ENCODE results near the gene RAB1B.

Gene RAB1B

DNA sequence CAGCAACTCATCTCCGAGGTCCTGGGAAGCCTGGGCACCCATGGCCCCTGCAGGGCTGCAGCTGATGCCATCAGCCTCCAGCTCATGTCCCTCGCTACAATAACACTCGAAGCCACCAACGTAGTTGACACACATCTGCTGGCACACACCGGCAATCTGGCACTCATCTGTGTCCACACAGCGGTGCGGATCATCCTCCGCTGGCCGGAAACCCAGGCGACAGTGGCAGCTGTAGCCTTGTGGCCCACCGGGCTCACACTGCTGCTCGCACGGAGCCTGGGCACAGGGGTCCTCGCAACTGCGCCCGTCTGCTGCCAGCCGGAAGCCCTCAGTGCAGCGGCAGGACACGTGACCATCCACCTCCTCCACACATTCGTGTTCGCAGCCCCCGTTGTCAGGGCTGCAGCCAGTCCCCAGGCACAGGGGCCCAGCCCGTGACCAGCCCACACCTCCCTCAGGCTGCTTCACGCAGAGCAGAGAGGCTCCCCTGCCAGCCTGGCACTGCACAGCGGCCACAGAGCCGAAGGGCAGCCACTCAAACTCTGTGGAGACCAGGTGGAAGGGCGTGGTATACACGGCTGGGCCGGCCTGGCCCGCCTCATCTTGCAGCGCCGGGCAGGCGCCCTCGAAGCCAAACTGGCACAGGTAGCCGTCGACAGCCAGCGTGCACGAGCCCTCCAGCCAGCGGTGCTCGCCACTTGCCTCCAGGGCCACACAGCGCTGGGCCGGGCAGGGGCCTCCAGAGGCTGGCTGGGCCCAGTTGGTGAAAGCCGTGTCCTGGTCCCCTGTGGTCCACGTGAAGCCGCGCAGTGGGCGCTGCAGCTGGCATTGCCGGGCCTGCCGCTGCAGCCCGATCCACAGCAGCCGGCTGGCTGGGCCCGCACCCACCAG lies 47.7 kb downstream of the RAB1B start:
- TF ChIP-seq, protein P1, sequence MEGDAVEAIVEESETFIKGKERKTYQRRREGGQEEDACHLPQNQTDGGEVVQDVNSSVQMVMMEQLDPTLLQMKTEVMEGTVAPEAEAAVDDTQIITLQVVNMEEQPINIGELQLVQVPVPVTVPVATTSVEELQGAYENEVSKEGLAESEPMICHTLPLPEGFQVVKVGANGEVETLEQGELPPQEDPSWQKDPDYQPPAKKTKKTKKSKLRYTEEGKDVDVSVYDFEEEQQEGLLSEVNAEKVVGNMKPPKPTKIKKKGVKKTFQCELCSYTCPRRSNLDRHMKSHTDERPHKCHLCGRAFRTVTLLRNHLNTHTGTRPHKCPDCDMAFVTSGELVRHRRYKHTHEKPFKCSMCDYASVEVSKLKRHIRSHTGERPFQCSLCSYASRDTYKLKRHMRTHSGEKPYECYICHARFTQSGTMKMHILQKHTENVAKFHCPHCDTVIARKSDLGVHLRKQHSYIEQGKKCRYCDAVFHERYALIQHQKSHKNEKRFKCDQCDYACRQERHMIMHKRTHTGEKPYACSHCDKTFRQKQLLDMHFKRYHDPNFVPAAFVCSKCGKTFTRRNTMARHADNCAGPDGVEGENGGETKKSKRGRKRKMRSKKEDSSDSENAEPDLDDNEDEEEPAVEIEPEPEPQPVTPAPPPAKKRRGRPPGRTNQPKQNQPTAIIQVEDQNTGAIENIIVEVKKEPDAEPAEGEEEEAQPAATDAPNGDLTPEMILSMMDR (IDR thresholded peaks at IDR 0.05; ENCODE audit: low read length), result no peak
- TF ChIP-seq EZH2 (IDR thresholded peaks at IDR 0.05; ENCODE audit: borderline replicate concordance, low read length), result no peak
- Histone ChIP-seq H3K27ac (ENCODE audit: low read depth, low read length, poor library complexity, severe bottlenecking) (no peak overlapping the region), H2AFZ (ENCODE audit: low read length) (no peak overlapping the region), H3K79me2 (ENCODE audit: insufficient read depth, low read length) (no peaks in the 10 kb centered on the region), H3K36me3 (ENCODE audit: insufficient read depth, low read length) (no peaks in the 10 kb centered on the region), H3F3A (ENCODE audit: insufficient read depth, low read length) (no peaks in the 10 kb centered on the region), H3K9me2 (ENCODE audit: low read depth, low read length) (no peaks in the 10 kb centered on the region), H3K4me2 (ENCODE audit: low read length) (peak overlapping the region; percentile 65; the same call in 1 of the 2 replicates), H4K20me1 (ENCODE audit: insufficient read depth, low read length) (no peaks in the 10 kb centered on the region), H3K4me3 (ENCODE audit: low read depth, low read length, poor library complexity, severe bottlenecking) (no peak overlapping the region), H3K27me3 (ENCODE audit: insufficient read depth, low read length) (no peaks in the 10 kb centered on the region), H3K4me1 (ENCODE audit: insufficient read depth, low read length, severe bottlenecking) (peaks cover 40% of the 10 kb centered on the region), H3K9me3 (ENCODE audit: low read length) (no peaks in the 10 kb centered on the region), H3K9ac (ENCODE audit: low read length) (no peak overlapping the region)

DNA sequence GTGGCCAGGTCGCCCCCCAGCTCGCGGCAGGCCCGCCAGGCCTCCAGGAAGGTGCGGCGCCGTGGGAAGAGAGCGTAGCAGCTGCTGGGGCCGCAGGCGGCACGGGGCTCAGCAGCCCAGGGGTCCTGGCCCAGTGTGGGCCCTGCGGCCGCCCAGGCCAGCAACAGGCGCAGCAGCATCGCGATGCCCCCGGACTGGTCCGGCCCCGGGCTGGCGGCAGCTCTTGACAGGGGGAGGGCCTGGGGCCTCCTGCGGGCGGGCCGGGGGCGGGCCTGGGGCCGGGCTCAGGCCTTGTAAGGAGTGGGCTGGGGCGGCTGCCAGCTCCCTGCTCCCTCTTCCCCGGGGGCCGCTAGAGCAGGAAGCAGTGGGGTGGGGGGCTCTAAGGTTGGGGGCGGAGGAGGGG lies 48.4 kb downstream of the RAB1B start, which contains the start of gene CD248:
TSS of gene CD248 (minus strand) at position 196 of the 403 bp plus-strand sequence. CDS start at position 179, 17 bp downstream.
- Histone ChIP-seq H3K9ac (ENCODE audit: low read length) (peak within 1 kb of the TSS; percentile 62), H3K4me1 (ENCODE audit: insufficient read depth, low read length, severe bottlenecking) (peaks cover 40% of the 10 kb centered on the region), H2AFZ (ENCODE audit: low read length) (no peak within 1 kb of the TSS), H3K27ac (ENCODE audit: low read depth, low read length, poor library complexity, severe bottlenecking) (peak within 1 kb of the TSS; percentile 91), H3K9me3 (ENCODE audit: low read length) (no peaks in the 10 kb centered on the region), H3K27me3 (ENCODE audit: insufficient read depth, low read length) (no peaks in the 10 kb centered on the region), H3F3A (ENCODE audit: insufficient read depth, low read length) (no peaks in the 10 kb centered on the region), H3K79me2 (ENCODE audit: insufficient read depth, low read length) (no peaks in the 10 kb centered on the region), H3K36me3 (ENCODE audit: insufficient read depth, low read length) (no peaks in the 10 kb centered on the region), H3K4me3 (ENCODE audit: low read depth, low read length, poor library complexity, severe bottlenecking) (peak within 1 kb of the TSS; percentile 19), H4K20me1 (ENCODE audit: insufficient read depth, low read length) (no peaks in the 10 kb centered on the region), H3K4me2 (ENCODE audit: low read length) (peak within 1 kb of the TSS; percentile 65), H3K9me2 (ENCODE audit: low read depth, low read length) (no peaks in the 10 kb centered on the region)
- TF ChIP-seq EZH2 (IDR thresholded peaks at IDR 0.05; ENCODE audit: borderline replicate concordance, low read length), result no peak
- TF ChIP-seq, protein P1 (IDR thresholded peaks at IDR 0.05; ENCODE audit: low read length), result no peak

DNA sequence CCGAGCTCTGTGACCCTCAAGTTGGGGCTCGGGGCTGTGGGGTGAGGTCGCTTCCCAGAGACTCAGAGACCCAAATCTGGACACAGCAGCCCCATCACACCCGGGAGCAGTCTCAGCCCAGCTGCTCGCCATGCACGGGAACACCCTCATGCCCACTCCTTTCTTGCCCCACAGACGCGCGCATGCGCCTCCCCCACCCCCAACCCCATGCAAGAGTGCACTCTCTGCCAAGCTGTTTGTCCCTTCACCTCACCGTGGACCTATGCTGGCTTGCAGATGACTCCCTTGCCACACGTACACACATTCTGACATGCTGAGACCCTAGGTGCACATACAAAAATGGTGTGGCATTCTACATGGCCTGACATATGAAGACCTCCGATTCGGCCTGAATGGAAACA lies 48.9 kb downstream of the RAB1B start:
- Histone ChIP-seq H3K4me2 (ENCODE audit: low read length) (peak overlapping the region; percentile 65), H3K9me3 (ENCODE audit: low read length) (no peaks in the 10 kb centered on the region), H4K20me1 (ENCODE audit: insufficient read depth, low read length) (no peaks in the 10 kb centered on the region), H2AFZ (ENCODE audit: low read length) (no peak overlapping the region), H3K36me3 (ENCODE audit: insufficient read depth, low read length) (no peaks in the 10 kb centered on the region), H3K27ac (ENCODE audit: low read depth, low read length, poor library complexity, severe bottlenecking) (peak overlapping the region; percentile 91), H3K9ac (ENCODE audit: low read length) (peak overlapping the region; percentile 62), H3K79me2 (ENCODE audit: insufficient read depth, low read length) (no peaks in the 10 kb centered on the region), H3K4me3 (ENCODE audit: low read depth, low read length, poor library complexity, severe bottlenecking) (peak overlapping the region; percentile 19), H3K27me3 (ENCODE audit: insufficient read depth, low read length) (no peaks in the 10 kb centered on the region), H3K9me2 (ENCODE audit: low read depth, low read length) (no peaks in the 10 kb centered on the region), H3F3A (ENCODE audit: insufficient read depth, low read length) (no peaks in the 10 kb centered on the region), H3K4me1 (ENCODE audit: insufficient read depth, low read length, severe bottlenecking) (peaks cover 41% of the 10 kb centered on the region)
- TF ChIP-seq, protein P1 (IDR thresholded peaks at IDR 0.05; ENCODE audit: low read length), result no peak
- TF ChIP-seq EZH2 (IDR thresholded peaks at IDR 0.05; ENCODE audit: borderline replicate concordance, low read length), result no peak
